Kidney glomerular epithelial cell (primary cell): Measurements from ENCODE around the gene ARL5A.
A peak's percentile ranks its signal among the peaks of the same experiment; 100 is the strongest.

Source experiments
- DNase-seq: peaks from one replicate; lab custom pipeline; 2025; lab: John Stamatoyannopoulos, UW

ARL5A gene

DNA sequence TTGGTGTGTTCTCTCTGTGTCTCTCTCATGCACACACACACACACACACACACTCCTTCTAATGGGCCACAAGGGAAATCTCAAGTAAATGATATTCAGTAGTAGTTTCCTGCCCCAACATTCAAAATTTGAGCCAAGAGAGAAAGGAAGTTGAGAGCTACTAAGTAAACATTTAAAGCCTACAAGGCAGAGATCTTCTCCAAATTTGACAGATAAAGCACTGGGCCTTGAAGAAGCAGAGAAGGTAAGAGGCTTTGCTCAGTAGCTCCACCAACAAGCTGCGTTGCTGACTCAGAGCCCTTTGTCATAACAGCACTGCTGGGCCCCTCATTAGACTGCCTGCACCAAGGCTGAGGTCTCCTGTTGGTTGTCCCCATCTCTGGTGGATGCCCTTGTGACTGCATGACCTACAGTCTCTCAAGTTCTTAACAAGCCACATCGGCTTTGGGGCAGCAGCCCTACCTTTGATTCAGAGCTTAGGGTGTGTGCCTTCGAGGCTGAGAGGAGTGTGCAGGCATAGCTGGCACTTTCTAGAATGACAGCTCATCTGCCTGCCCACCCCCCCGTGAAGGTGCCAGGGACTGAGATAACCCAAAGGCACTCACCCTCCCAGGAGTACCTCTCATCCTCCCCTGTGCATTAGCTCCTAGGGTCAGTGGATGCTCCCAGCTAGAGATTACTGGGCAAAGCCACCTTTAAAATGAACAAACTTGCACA, 61.6 kb downstream of the ARL5A start:
- DNase-seq: no peak

DNA sequence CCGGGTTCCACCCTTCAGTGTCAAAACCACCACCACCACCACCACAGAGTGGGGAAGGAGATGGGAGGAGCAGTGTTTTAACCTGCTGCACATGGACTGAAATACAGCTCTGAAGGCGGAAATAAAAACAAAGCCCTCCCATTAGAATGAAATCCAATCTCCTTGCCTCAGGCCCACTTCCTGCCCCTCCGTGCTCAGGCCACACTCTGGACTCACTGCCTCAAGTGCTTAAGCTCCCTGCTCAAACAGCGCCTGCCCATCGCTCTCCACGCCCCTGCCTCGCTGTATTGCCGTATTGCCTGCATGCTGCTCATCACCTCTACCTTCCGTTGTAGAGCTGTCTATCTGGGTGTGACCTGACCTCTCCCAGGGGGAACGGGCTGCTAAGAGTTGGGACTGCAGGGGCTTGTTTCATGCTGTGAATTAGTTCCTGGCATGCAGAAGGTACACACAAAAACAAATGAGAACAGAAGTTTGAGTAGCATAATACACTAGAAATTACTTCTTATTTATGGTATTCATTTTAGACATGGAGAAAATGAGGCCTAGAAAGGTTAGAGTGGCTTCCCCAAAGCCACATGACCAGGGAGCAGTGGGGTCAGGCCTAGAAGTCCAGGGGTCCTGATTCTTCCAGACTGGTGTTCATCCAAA, 62.3 kb downstream of the ARL5A start:
- DNase-seq: no peak

DNA sequence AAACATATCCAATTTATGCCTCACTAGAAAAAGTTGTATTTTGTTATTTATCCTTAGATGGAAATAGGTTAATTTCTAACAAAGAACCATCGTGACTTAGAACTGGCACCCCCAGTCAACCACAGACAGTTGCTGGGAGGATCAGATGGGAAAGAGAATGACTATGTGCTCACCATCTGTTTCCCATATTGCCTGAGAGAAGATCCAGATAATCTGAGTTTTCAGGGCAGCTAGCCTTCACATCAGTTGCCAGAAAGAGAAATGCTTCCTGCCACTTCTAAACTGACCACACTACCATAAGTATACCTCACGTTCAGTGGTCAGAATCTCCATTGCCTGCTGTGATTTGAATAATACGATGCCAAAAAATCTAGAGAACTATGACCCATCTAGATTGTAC, 65.5 kb downstream of the ARL5A start:
- DNase-seq: no peak

DNA sequence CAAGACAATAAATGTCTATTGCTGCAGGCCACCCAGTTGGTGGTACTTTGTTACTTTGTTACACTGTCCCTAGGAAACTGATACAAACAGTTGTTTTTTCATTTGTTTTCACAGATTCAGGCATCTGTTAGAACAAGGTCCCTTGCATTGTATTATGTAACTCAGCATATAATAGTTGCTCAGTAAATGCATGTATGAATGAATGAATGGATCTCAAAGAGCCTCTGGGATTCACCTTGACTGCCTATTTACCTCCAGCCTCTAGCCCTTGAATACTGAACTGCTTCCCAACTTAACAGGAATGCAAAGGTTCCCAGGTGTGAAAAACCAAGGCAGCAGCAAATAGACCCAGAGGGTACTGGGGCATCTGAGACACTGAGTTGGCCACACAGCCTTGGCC, 66.5 kb downstream of the ARL5A start:
- no peak for DNase-seq

DNA sequence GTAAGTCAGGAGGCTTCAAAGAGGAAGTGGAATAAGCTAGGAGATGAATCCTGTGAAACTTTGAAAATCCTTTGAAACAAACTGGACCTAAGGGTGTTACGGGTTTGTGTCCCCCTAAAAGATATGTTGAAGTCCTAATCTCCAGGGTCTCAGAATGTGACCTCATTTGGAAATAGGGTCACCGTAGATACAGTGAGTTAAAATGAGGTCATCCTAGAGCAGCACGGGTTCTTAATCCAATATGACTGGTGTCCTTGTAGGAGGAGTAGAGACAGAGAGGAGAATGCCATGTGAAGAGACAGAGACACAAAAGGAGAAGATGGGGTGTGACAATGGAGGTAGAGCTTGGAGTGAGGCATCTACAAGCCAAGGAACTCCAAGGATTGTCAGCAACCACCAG, 67.0 kb downstream of the ARL5A start:
- DNase-seq: no peak

DNA sequence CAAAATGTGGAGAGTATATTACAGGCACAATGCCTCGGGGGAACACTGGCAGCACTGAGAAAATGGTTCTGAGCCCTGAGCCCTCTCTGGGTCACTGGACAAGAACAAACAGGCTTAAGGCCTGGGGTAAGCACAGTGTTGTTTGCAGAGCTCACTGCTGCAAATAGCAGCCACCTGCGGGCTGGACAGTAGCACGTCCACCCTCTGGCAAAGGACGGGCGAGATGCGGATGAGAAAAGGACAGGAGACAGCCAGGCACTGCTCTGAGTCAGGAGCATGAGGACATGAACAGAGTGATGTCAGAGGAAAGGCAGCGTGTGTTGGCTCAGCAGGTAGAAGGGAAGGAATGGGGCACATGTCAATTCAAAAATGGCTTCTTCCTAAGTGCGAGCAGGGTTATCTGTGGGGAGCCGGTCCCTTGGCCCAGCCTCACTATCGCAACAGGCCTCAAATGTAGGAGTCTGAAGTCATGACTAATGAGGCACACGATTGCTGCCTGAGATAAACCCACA, 68.0 kb downstream of the ARL5A start:
- peak; percentile 1 for DNase-seq

DNA sequence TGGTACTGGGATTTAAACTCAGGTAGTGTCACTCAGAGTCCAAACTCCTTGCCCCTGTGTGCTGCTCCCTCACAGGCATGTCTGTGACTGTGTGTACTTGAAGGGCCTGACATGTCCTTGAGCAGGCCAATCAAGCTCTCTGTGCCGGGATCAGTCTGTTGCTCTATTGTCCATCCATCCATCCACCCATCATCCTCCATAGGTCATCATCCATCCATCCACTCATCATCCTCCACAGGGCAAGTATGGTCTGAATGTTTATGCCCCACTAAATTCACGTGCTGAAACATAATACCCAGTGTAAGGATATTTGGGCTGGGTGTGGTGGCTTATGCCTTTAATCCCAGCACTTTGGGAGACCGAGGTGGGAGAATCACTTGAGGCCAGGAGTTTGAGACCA, 69.5 kb downstream of the ARL5A start:
- DNase-seq: no peak

DNA sequence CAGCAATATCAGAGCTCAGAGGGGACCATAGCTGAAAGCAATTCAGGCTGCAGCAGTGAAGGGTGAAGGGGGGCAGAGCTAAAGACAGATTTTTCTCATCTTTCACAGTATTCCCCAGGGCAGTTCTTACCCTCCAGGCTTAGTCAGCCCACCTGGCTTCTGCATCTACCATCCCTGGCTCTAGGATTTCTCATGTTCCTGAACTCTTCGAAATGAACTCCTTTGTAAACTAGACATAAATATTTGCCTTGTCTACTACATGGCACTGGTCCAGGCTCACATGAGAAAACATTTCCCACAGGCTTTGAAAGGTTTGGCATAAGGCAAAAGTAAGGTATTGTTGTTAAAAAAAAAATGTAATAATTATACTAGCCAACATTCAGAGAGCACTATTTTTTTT, 70.4 kb downstream of the ARL5A start:
- DNase-seq: no peak

DNA sequence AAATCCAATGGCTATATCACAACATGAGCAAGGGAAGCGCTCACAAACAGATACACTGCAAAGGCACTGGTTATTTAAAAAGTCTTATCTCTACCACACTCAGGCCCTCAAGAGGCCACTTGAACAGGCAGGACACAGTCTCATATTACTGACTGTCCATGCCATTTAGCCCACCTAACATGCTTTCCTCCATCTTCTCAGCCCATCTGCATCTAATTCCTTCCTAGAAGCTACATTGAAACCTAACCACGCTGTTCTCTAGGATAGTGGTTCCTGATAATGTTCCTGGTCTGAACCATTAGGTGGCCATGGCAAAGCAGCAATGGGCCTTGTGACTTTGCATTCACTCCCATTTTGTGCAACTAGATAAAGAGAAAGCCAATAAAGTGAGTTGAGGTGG, 71.4 kb downstream of the ARL5A start:
- DNase-seq: no peak

DNA sequence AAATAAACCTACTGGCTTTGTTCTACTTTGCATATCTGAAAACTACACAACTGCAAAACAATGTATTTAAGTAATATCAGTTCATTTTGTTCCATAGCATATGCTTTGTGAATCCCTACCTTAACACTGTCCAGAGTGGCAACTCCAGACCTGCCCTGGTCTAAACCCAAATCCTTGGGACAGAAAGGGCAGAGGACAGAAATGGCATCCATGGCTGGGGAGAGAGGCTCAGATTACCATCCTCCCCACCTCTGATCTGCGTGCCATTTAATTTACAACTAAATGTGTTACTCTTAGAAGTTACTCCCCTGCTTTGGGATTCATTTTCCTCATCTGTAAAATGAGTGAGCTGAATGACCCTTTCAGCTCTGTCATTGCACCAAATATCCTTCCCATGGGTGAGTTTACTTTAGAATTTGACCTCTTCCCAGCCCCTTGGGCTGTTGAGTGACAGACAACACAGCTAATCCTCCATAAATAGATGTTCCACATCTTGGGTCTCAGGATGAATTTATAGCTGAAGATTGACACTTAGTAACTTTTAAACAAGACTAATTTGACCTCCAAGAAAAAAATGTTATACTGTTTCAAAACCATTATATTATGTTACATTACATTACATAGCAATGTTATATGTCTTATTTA, 73.8 kb downstream of the ARL5A start:
- no peak for DNase-seq

DNA sequence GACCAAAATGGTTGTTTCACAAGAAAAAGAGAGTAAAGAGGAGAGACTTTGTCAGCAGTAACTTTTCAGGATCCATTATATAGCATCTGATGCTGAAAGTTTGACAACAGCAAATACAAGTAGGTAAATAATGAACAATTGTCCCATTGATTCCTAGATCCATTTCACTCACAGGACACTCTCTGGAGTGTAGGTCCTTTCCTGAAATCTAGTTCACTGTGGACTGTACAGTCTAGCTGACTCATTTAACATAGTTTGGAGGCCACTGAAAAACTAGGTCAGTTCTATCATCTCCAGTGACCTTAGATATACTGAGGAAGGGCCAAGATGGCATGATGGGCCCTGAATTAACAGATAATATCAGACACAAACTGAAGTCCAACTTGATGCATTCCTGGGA, 74.7 kb downstream of the ARL5A start:
- no peak for DNase-seq
